HepG2 (cell line): ENCODE results near the gene ARHGEF38.

Experiments used
- BCL6 ChIP-seq: IDR thresholded peaks from 2 replicates; pipeline ENCODE4 v1.6.1; 2016; ENCODE audit warnings: missing genetic modification reagents, missing compliant biosample characterization
- POLR2A ChIP-seq, 2 experiments: IDR thresholded peaks; 2 replicates each; pipeline ENCODE4 v1.6.1; 2011; ENCODE audit warnings: low read depth in 2 of 2, low read length in 2 of 2, mild to moderate bottlenecking in 1 of 2, moderate library complexity in 1 of 2; ENCODE audit not compliant: insufficient read depth in 1 of 2
- USF2 ChIP-seq, 2 experiments: sonication (generic) in 1 of 2; formaldehyde crosslinking in 1 of 2; IDR thresholded peaks; 2 replicates each; pipeline versions ENCODE4 v1.5.1 to v1.6.1; 2011 to 2020; ENCODE audit warnings: borderline replicate concordance in 1 of 2, low read depth in 1 of 2, low read length in 1 of 2, mild to moderate bottlenecking in 1 of 2, missing genetic modification reagents in 1 of 2, moderate library complexity in 1 of 2

DNA sequence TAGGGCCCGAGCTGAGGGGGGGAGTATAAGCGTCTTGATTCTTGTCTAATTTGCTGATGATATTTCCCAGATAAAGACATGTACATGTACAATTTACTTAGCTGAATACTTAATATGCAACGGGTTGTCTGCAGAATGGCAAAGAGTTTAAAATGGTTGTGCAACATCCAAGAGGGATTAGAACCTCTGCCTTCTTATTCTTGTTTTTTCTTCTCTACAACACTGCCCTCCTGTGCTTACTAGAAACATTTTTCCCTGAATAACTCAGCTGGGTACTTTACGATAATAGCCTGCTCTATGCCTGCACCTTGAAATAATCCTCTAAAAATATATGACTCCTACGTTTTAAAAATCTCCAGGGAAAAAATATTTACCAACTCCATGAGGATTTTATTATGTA lies 114.3 kb downstream of the ARHGEF38 start:
- TF ChIP-seq USF2 (IDR thresholded peaks at IDR 0.05; ENCODE audit: low read depth, low read length) (no peak), USF2 (CRISPR knock-in tag; IDR thresholded peaks at IDR 0.05; ENCODE audit: borderline replicate concordance) (no peak), POLR2A (IDR thresholded peaks at IDR 0.05; ENCODE audit: insufficient read depth in 1 of 2, low read depth in 2 of 2, low read length in 2 of 2) (no peak), BCL6 (CRISPR knock-in tag) (no peak)
